HG03135 (cell line): Measurements from ENCODE around the gene NKIRAS1.
"Not testable (repeated sequence)": the region's sequence is repeated elsewhere in the genome, so short reads cannot be mapped to it uniquely, and the experiment has no call there.

Experiments used
- ATAC-seq: cut with Tn5 transposase; IDR thresholded peaks from one replicate; pipeline ENCODE4 v1.9.1; 2021; ENCODE audit warnings: mild to moderate bottlenecking, moderate library complexity; ENCODE audit not compliant: unreplicated experiment

Gene NKIRAS1

GRCh38 chr3:23941440-23941839, 24.6 kb upstream of the NKIRAS1 start:
- ATAC-seq: no peak

GRCh38 chr3:23940775-23941174, 24.0 kb upstream of the NKIRAS1 start:
- ATAC-seq: no peak

GRCh38 chr3:23938688-23939087, 21.9 kb upstream of the NKIRAS1 start:
- ATAC-seq: no peak

- ATAC-seq: no peak
Observed at GRCh38 chr3:23937296-23937695, 20.5 kb upstream of the NKIRAS1 start.

- ATAC-seq: no peak
Observed at GRCh38 chr3:23934253-23934652, 17.5 kb upstream of the NKIRAS1 start.

- ATAC-seq: no peak
Observed at GRCh38 chr3:23932571-23932970, 15.8 kb upstream of the NKIRAS1 start.

- no peak for ATAC-seq
Observed at GRCh38 chr3:23931597-23931996, 14.8 kb upstream of the NKIRAS1 start.

GRCh38 chr3:23928524-23928923, 11.7 kb upstream of the NKIRAS1 start:
- no peak for ATAC-seq

- no peak for ATAC-seq
Observed at GRCh38 chr3:23926736-23927135, 9.9 kb upstream of the NKIRAS1 start.

GRCh38 chr3:23926246-23926645, 9.5 kb upstream of the NKIRAS1 start:
- ATAC-seq: no peak

GRCh38 chr3:23923786-23924185, 7.0 kb upstream of the NKIRAS1 start:
- no peak for ATAC-seq

GRCh38 chr3:23921052-23921511, 4.3 kb upstream of the NKIRAS1 start:
- ATAC-seq: no peak

- no peak for ATAC-seq
Observed at GRCh38 chr3:23920151-23920655, 3.4 kb upstream of the NKIRAS1 start.

GRCh38 chr3:23919628-23920027, 2.8 kb upstream of the NKIRAS1 start:
- no peak for ATAC-seq

- not testable (repeated sequence) for ATAC-seq
Observed at GRCh38 chr3:23918331-23918730, 1.5 kb upstream of the NKIRAS1 start.

GRCh38 chr3:23917679-23918303, 1.0 kb upstream of the NKIRAS1 start:
- ATAC-seq: not testable (repeated sequence)

GRCh38 chr3:23916152-23916885, 471 bp downstream of the NKIRAS1 start:
- ATAC-seq: peak; percentile 49

GRCh38 chr3:23915537-23916108, 1.2 kb downstream of the NKIRAS1 start:
- no peak for ATAC-seq

- ATAC-seq: no peak
Observed at GRCh38 chr3:23913873-23914743, 2.7 kb downstream of the NKIRAS1 start.

- ATAC-seq: no peak
Observed at GRCh38 chr3:23913182-23913581, 3.6 kb downstream of the NKIRAS1 start.

GRCh38 chr3:23912335-23912734, 4.5 kb downstream of the NKIRAS1 start:
- ATAC-seq: not testable (repeated sequence)
